Measurements from ENCODE around the gene SLC2A4.
A peak's percentile ranks its signal among the peaks of the same experiment; 100 is the strongest.
"Not testable (repeated sequence)": the region's sequence is repeated elsewhere in the genome, so short reads cannot be mapped to it uniquely, and the experiment has no call there.

Gene SLC2A4

DNA sequence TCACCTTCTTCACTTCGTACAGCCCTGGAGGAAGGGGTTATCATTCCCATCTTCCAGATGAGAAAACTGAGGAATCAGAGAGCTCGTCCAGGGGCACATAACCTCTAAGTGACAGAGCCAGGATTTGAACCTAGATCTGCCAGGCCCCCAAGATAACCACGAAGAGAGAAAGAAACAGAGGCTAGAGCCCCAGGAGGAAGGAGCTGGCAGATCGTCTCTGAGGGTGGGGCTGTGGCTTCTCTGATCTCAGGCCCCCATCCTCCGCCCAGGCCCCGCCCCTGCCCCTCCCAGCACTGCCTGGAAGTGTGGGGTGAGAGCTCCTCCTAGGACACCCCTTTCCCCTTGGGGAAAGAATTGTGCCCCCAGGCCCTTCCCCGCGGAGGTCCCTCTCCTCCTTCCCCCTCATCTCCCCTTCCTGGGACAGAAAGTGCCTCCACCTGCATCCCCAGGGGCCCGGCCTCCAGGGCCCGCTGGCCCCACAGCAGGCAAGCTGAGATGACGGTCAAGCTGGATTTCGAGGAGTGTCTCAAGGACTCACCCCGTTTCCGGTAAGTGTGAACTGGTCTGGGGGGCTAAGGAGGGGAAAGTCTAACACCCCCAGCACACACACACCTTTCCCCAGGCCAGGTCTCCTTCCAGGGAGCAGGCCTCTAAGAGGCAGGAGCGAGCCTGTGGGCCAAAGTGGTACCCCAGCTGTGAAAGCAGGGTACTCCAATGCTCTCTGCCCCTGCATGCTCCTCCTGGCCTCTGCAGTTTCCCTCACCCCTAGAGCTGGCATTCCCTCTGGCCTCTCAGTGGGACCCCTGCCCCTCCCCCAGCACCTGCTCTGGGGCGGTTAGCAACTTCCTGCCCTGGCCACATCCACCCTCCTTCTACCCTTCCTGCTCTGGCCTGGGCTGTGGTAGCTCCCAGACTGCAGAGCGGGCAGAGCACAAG lies 55.0 kb downstream of the SLC2A4 start, which contains the start of gene ACAP1:
TSS of gene ACAP1 (plus strand) at position 290 of the 936 bp plus-strand sequence. CDS start at position 496, 206 bp downstream.
- Mint-ChIP-seq H3K36me3 (peaks cover 33% of the 10 kb centered on the region), H3K27ac (peak within 1 kb of the TSS; percentile 95), H3K4me3 (peak within 1 kb of the TSS; percentile 88), H3K9me3 (no peaks in the 10 kb centered on the region), H3K4me1 (peaks cover 72% of the 10 kb centered on the region), H3K27me3 (no peaks in the 10 kb centered on the region)
- CTCF ChIA-PET, result interaction anchor here (0.9 to 6.3 kb wide), 14 partner anchors 9 to 224 kb away, joined by 3 to 54 read pairs (median 7); partner anchors contain the start of genes GPS2, NLGN2 and TMEM95
- DNase-seq, result peak; percentile 95

GRCh38 chr17:7337600-7337999 lies 56.1 kb downstream of the SLC2A4 start:
- DNase-seq, H3K27me3 Mint-ChIP-seq, H3K9me3 Mint-ChIP-seq: not testable (repeated sequence)
- Mint-ChIP-seq H3K27ac (peak overlapping the region; percentile 95), H3K36me3 (peaks cover 39% of the 10 kb centered on the region), H3K4me3 (peak overlapping the region; percentile 88), H3K4me1 (peaks cover 66% of the 10 kb centered on the region)
- CTCF ChIA-PET, result interaction anchor here (1.2 to 6.3 kb wide), 9 partner anchors 8 to 223 kb away, joined by 5 to 54 read pairs (median 13); partner anchors contain the start of genes GPS2 and TMEM95
